Spleen (tissue), 11 donors: ENCODE data around the gene COL1A1. TPM values are rescaled to one million over a fixed set of nuclear protein-coding genes. Genes with fewer than 3 reads are reported as not detected.

ENCODE experiments used
- DNase-seq: peaks from one replicate; pipeline ENCODE4 v3.0.0-alpha.2; 2020
- H3K27ac ChIP-seq, 8 donors: fragments of 200-600 bp; sonication (generic) in 7 of 8; 1 replicate in 4 of 8; 2 replicates in 4 of 8; pipeline versions ENCODE4 v1.5.0 to v1.8.0; 2016 to 2021; ENCODE audit warnings: inconsistent platforms in 4 of 8, mild to moderate bottlenecking in 4 of 8, moderate library complexity in 1 of 8
- H3K27me3 ChIP-seq, 7 donors: fragments of 200-600 bp; sonication (generic) in 6 of 7; replicated peaks in 1 of 7; 1 replicate in 4 of 7; 2 replicates in 3 of 7; pipeline versions ENCODE4 v1.5.0 to v1.8.0; 2016 to 2021; ENCODE audit warnings: inconsistent platforms in 3 of 7, mild to moderate bottlenecking in 1 of 7
- H3K36me3 ChIP-seq, 6 donors: fragments of 200-600 bp; sonication (generic) in 5 of 6; 1 replicate in 4 of 6; 2 replicates in 2 of 6; pipeline versions ENCODE4 v1.5.0 to v1.8.0; 2016 to 2021; ENCODE audit warnings: inconsistent platforms in 2 of 6
- H3K4me1 ChIP-seq, 6 donors: fragments of 200-600 bp; sonication (generic) in 5 of 6; 1 replicate in 3 of 6; 2 replicates in 3 of 6; pipeline versions ENCODE4 v1.5.0 to v1.8.0; 2016 to 2021; ENCODE audit warnings: inconsistent platforms in 3 of 6
- H3K4me3 ChIP-seq, 8 donors: fragments of 200-600 bp; sonication (generic) in 7 of 8; 1 replicate in 4 of 8; 2 replicates in 4 of 8; pipeline versions ENCODE4 v1.5.0 to v1.8.0; 2016 to 2021; ENCODE audit warnings: inconsistent platforms in 4 of 8, mild to moderate bottlenecking in 4 of 8, moderate library complexity in 2 of 8
- H3K9me3 ChIP-seq, 8 donors: fragments of 200-600 bp; sonication (generic) in 7 of 8; 1 replicate in 4 of 8; 2 replicates in 4 of 8; pipeline versions ENCODE4 v1.5.0 to v1.8.0; 2016 to 2021; ENCODE audit warnings: inconsistent platforms in 4 of 8
- POLR2A ChIP-seq, 3 donors: fragments of 450-650 bp; IDR thresholded peaks; one replicate each; pipeline ENCODE4 v1.5.1; 2017; ENCODE audit warnings: antibody characterized with exemption in 3 of 3, mild to moderate bottlenecking in 1 of 3
- POLR2AphosphoS5 ChIP-seq, 3 donors: sonication (generic); formaldehyde crosslinking; IDR thresholded peaks; one replicate each; pipeline ENCODE4 v1.5.1; 2017; ENCODE audit warnings: antibody characterized with exemption in 3 of 3
- WGBS, 5 donors: extraction: QIAGEN DNeasy Blood & Tissue Kit in 3 of 5; methylation state at CpG; one replicate each; pipeline versions ENCODE4 v1.1.5 to v1.1.7; 2013 to 2018; 5-methylcytosine and 5-hydroxymethylcytosine counted together
- intact Hi-C: fragments of 100-400 bp; cut with DNase I; formaldehyde crosslinking; loops from one replicate; pipeline ENCODE4 v1.15.0; 2023; ENCODE audit warnings: low total_unique reads
- polyA plus RNA-seq, 3 donors: library from polyadenylated mRNA; stranded (reverse); fragments of 200-250 nt; gene quantifications; one replicate each; pipeline ENCODE4 v1.2.1, GENCODE V29; 2013
- total RNA-seq, 7 donors: library from RNA; depleted of rRNA in 3 of 7; stranded (reverse); fragments of >200 nt in 3 of 7; fragmentation: NEBNext Ultra II Directional in 4 of 7; extraction: Animal tissue kit (Norgen Biotek cat#: 25700) in 4 of 7; gene quantifications; one replicate each; pipeline versions ENCODE4 v1.1.0 to v1.2.1, GENCODE V29; 2016 to 2021
- TF ChIP-seq, protein P1 (sequence below), 11 experiments: fragments of 200-600 bp in 7 of 11; fragments of 450-650 bp in 4 of 11; sonication (generic) in 4 of 11; IDR thresholded peaks in 8 of 11; conservative IDR thresholded peaks in 3 of 11; 1 replicate in 7 of 11; 2 replicates in 4 of 11; pipeline versions ENCODE4 v1.4.0 to v1.8.0; 2016 to 2021; ENCODE audit warnings: antibody characterized with exemption in 11 of 11, inconsistent platforms in 4 of 11, mild to moderate bottlenecking in 1 of 11
- donor health status: healthy with polysubstance abuse.
- donor health status: DM: no; HTN: no; CAD: no; lungs with moderate emphysema.
- donor health status: DM: no; HTN: no; CAD: no.
- donor health status: Bipolar disorder and iron deficiency.
- donor health status: healthy.
- donor health status: DM: no; HTN: no; CAD: no.
- donor health status: DM: yes; HTN: yes; CAD: no.

The COL1A1 gene
- total and polyA plus RNA-seq, 10 donors, result 7.1 to 458 (median 46.9) TPM

DNA sequence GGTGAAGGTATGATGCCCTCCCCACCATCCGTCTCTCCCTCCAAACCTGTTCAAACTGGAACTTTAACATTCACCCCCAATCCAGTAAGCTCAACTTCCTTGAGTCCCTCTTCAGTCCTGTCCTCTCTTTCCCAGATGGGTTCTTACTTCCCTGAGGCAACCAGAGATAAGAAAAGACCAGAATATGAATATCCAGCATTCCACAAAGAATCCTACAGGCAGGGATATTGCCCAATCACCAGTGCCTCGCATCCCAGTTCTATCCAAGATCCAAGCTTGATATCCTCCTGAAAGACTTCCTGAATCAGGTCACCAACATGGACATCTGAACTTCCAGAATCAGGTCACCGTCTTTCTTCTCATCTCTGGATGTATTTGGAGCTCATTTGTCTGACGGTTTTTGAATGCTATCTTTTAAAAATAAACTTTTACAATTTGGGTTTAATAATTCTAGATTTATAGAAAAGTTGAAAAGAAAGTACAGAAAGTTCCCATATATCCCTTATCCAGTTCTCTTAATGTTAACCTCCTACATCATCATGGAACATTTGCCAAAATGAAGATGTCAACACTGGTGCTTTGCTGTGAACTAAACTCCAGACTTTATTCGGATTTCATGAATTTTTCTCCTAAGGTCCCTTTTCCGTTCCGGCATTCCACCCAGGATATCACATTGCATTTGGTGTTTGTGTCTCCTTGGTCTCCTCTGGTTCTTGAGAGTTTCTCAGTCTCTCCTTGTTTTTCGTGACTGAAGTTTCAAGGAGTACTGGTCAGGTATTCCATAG is 13.7 kb upstream of the COL1A1 start:
- no peak for DNase-seq
- 72 to 87% (median 76%) methylated on average over 8 of the region's 8 CpGs for WGBS, 5 donors
- peak overlapping the region in 5 of 8 donors; percentile 5 to 44 (median 24) for H3K27ac ChIP-seq
- no peaks in the 10 kb centered on the region for H3K9me3 ChIP-seq
- intact Hi-C loops, result no loop called here
- peaks cover 0 to 27% (median 0%) of the 10 kb centered on the region in 7 donors for H3K27me3 ChIP-seq
- TF ChIP-seq POLR2AphosphoS5 (IDR thresholded peaks at IDR 0.05) (no peak), POLR2A (IDR thresholded peaks at IDR 0.05) (no peak)
- TF ChIP-seq, protein P1, sequence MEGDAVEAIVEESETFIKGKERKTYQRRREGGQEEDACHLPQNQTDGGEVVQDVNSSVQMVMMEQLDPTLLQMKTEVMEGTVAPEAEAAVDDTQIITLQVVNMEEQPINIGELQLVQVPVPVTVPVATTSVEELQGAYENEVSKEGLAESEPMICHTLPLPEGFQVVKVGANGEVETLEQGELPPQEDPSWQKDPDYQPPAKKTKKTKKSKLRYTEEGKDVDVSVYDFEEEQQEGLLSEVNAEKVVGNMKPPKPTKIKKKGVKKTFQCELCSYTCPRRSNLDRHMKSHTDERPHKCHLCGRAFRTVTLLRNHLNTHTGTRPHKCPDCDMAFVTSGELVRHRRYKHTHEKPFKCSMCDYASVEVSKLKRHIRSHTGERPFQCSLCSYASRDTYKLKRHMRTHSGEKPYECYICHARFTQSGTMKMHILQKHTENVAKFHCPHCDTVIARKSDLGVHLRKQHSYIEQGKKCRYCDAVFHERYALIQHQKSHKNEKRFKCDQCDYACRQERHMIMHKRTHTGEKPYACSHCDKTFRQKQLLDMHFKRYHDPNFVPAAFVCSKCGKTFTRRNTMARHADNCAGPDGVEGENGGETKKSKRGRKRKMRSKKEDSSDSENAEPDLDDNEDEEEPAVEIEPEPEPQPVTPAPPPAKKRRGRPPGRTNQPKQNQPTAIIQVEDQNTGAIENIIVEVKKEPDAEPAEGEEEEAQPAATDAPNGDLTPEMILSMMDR (IDR thresholded peaks at IDR 0.05 in 8 of 11, conservative IDR thresholded peaks at IDR 0.05 in 3 of 11), result no peak
- no peak overlapping the region for H3K4me3 ChIP-seq
- peaks cover 0 to 44% (median 13%) of the 10 kb centered on the region in 6 donors for H3K4me1 ChIP-seq
- no peaks in the 10 kb centered on the region for H3K36me3 ChIP-seq

DNA sequence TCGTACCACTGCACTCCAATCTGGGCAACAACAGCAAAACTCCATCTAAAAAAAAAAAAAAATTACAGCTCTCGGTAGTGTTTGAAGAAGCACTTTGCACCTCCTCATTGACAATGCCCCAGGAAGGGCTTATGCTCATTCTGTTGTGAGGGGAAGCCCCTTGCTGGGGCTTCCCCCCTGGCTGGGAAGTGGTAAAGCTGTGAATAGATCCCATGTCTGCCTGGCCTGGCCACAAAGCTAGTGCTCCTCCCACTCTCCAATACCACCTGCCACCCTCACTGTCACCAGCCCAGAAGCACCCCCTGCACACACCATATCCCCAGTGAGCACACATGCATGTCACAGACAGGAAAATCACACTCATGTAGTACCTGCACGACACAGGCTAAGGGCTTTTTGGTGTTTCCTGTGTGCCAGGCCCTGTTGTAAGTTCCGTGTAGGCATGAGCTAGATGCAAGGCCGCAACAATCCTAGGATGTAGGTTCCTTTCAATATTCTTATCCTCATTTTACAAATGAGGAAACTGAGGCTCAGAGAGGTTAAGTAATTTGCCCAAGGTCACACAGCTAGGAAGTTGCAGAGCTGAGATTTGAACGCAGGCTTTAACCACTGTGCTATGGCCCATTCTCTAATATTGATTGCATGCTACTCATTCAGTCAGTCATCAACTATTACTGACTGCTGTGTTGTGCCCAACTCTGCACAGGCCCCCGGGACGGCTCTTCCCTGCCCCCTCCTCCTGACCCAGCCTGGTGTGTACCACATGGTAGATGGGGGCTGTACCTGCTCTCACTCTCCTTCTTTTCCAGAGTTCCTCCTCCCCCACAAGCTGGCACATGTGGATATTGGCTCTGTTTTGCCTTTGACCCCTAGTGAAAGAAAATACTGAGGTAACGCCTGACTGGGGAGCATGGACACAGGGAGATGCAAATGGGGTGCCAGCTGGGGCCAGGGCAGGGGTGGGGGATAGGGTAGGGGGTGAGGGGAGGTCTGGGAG is 11.9 kb upstream of the COL1A1 start:
- TF ChIP-seq POLR2AphosphoS5 (IDR thresholded peaks at IDR 0.05) (no peak), POLR2A (IDR thresholded peaks at IDR 0.05) (no peak)
- TF ChIP-seq, protein P1 (IDR thresholded peaks at IDR 0.05 in 8 of 11, conservative IDR thresholded peaks at IDR 0.05 in 3 of 11), result no peak
- 56 to 71% (median 67%) methylated on average over 9 of the region's 9 CpGs for WGBS, 5 donors
- Histone ChIP-seq H3K27ac (no peak overlapping the region), H3K36me3 (no peaks in the 10 kb centered on the region), H3K4me3 (no peak overlapping the region), H3K9me3 (no peaks in the 10 kb centered on the region), H3K27me3 (peaks cover 0 to 43% (median 0%) of the 10 kb centered on the region in 7 donors), H3K4me1 (peaks cover 0 to 46% (median 12%) of the 10 kb centered on the region in 6 donors)
- intact Hi-C loops, result no loop called here
- no peak for DNase-seq

DNA sequence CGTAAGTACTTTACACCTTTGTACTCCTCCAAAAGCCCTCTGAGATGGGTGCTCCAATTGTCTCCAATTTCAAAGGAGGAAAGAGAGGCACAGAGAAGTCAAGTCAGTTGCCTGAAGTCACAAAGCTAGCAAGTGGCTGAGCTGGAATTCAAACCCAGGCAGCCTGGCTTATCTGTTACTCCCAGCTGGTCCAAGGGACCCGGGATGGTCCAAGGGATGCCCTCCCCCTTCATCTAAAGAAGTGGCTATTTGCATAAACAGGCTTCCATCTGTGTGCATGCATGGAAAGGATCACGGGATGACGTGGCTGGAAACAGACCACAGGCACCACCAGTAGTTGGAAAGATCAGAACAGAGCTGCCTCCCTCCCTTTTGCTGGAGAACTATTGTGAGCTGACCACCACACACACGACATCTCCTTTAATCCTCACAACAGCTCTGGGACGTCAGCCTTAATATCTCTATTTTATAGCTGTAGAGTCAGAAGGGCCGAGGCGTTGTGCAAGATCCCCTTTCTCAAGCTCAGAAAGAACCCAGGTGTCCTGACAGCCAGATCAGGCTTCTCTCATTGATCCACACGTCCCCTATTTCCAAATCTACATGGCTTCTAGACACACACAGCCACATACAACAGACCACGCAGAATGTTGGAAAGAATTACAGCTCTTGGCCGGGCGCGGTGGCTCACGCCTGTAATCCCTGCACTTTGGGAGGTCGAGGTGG is 10.9 kb upstream of the COL1A1 start:
- intact Hi-C loops, result no loop called here

More for the DNA sequence above, 10.9 kb upstream of the COL1A1 start:
- no peaks in the 10 kb centered on the region for H3K9me3 ChIP-seq
- H3K4me1 ChIP-seq, result peaks cover 0 to 55% (median 15%) of the 10 kb centered on the region in 6 donors
- peaks cover 0 to 54% (median 0%) of the 10 kb centered on the region in 7 donors for H3K27me3 ChIP-seq
- TF ChIP-seq, protein P1 (IDR thresholded peaks at IDR 0.05 in 8 of 11, conservative IDR thresholded peaks at IDR 0.05 in 3 of 11), result no peak
- TF ChIP-seq POLR2A (IDR thresholded peaks at IDR 0.05) (no peak), POLR2AphosphoS5 (IDR thresholded peaks at IDR 0.05) (no peak)
- 64 to 76% (median 67%) methylated on average over 15 of the region's 15 CpGs for WGBS, 5 donors
- no peaks in the 10 kb centered on the region for H3K36me3 ChIP-seq
- no peak for DNase-seq
- peak overlapping the region in 2 of 8 donors; percentile 74 to 78 for H3K27ac ChIP-seq
- H3K4me3 ChIP-seq, result no peak overlapping the region
